ENCODE results near the gene PTPN9. TPM values are rescaled to one million over a fixed set of nuclear protein-coding genes. Genes with fewer than 3 reads are reported as not detected.

Gene PTPN9
- total and polyA plus RNA-seq, 8 donors: 7.7 to 22.9 (median 14.5) TPM

DNA sequence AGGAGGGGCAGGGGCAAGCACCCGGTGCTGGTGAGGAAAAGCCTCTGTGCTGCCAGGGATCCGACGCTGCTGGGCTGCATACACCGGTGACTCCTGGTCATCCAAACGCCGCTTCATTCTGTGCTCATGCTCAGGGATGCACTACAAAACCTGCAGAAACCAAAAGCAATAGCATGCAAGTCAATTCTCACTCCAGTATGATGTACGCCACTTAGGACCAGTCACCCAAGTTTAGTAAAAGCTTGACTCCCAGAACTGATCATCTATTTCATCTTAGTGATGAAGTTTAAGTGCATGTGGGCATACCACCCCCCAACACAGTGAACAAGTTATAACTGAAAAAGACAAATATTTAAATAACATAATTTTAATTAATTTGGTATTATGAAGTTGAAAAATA is 148.9 kb downstream of the PTPN9 start:
- peaks cover 0 to 41% (median 16%) of the 10 kb centered on the region in 4 donors for H3K4me1 ChIP-seq
- no peak overlapping the region for H3K4me3 ChIP-seq
- 91 to 97% (median 94%) methylated on average over 7 of the region's 7 CpGs for WGBS, 5 donors
- H3K27ac ChIP-seq: no peak overlapping the region
- H3K27me3 ChIP-seq: no peaks in the 10 kb centered on the region
- TF ChIP-seq, protein P1, sequence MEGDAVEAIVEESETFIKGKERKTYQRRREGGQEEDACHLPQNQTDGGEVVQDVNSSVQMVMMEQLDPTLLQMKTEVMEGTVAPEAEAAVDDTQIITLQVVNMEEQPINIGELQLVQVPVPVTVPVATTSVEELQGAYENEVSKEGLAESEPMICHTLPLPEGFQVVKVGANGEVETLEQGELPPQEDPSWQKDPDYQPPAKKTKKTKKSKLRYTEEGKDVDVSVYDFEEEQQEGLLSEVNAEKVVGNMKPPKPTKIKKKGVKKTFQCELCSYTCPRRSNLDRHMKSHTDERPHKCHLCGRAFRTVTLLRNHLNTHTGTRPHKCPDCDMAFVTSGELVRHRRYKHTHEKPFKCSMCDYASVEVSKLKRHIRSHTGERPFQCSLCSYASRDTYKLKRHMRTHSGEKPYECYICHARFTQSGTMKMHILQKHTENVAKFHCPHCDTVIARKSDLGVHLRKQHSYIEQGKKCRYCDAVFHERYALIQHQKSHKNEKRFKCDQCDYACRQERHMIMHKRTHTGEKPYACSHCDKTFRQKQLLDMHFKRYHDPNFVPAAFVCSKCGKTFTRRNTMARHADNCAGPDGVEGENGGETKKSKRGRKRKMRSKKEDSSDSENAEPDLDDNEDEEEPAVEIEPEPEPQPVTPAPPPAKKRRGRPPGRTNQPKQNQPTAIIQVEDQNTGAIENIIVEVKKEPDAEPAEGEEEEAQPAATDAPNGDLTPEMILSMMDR (IDR thresholded peaks at IDR 0.05): no peak
- TF ChIP-seq EP300 (IDR thresholded peaks at IDR 0.05) (no peak), POLR2AphosphoS5 (IDR thresholded peaks at IDR 0.05) (no peak), POLR2A (IDR thresholded peaks at IDR 0.05) (no peak)
- H3K9me3 ChIP-seq: no peaks in the 10 kb centered on the region
- intact Hi-C loops (cut with DNase I; ENCODE audit: low total_unique reads): no loop called here
- DNase-seq: no peak
- H3K36me3 ChIP-seq: peaks cover 18 to 61% (median 52%) of the 10 kb centered on the region in 4 donors

DNA sequence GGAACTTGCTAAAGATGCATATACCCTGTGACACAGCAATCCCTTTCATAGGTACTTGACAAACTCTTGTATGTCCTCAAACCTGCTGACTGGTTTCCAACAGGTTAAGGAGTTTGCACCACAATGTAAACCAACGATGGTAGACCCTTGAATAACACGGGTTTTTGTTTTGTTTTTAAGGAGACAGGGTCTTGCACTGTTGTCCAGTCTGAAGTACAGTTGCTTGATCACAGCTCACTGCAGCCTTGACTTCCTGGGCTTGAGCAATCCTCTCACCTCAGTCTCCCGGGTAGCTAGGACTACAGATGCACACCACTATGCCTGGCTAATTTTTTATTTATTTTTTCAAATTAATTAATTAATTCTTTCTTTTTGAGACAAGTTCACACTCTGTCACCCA is 151.0 kb downstream of the PTPN9 start:
- H3K36me3 ChIP-seq: peaks cover 24 to 70% (median 62%) of the 10 kb centered on the region in 4 donors
- no peaks in the 10 kb centered on the region for H3K27me3 ChIP-seq
- intact Hi-C loops (cut with DNase I; ENCODE audit: low total_unique reads): no loop called here
- no peaks in the 10 kb centered on the region for H3K9me3 ChIP-seq
- WGBS, 5 donors: 83 to 96% (median 90%) methylated on average over 3 of the region's 3 CpGs
- no peak for DNase-seq
- H3K4me3 ChIP-seq: no peak overlapping the region
- TF ChIP-seq, protein P1 (IDR thresholded peaks at IDR 0.05): no peak
- TF ChIP-seq POLR2AphosphoS5 (IDR thresholded peaks at IDR 0.05) (no peak), EP300 (IDR thresholded peaks at IDR 0.05) (no peak), POLR2A (IDR thresholded peaks at IDR 0.05) (no peak)
- H3K27ac ChIP-seq: no peak overlapping the region
- peaks cover 0 to 23% (median 11%) of the 10 kb centered on the region in 4 donors for H3K4me1 ChIP-seq

DNA sequence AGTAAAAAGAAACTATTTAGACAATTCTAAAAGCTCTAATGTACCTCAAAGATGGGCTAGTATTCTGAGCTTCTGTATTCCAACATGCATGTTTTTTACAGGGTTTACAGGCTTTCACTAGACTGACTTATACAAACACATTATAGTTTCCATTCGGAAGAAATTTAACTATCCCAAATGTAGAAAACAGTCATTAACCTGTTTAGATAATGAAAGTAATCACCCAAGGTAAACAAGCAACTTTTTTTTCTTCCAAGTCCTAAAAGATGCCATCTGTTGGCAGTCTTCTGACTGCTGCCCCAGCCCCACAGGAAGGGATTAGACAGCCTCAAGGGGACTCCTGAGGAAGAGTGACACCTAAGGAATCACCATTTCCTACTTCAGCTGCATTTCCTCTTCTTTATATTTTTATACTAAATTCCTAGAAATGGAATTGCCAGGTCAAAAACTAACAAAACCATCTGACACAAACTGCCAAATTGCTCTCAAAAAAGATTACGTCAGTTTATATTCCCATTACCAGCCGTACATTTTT is 153.1 kb downstream of the PTPN9 start:
- WGBS, 5 donors: 50 to 72% (median 58%) methylated on average over 3 of the region's 3 CpGs
- TF ChIP-seq POLR2A (IDR thresholded peaks at IDR 0.05) (no peak), EP300 (IDR thresholded peaks at IDR 0.05) (no peak), POLR2AphosphoS5 (IDR thresholded peaks at IDR 0.05) (no peak)
- TF ChIP-seq, protein P1 (IDR thresholded peaks at IDR 0.05): no peak
- H3K4me1 ChIP-seq: peaks cover 0 to 14% (median 7%) of the 10 kb centered on the region in 4 donors
- H3K27ac ChIP-seq: no peak overlapping the region
- no peaks in the 10 kb centered on the region for H3K9me3 ChIP-seq
- DNase-seq: no peak
- no peak overlapping the region for H3K4me3 ChIP-seq
- intact Hi-C loops (cut with DNase I; ENCODE audit: low total_unique reads): no loop called here
- no peaks in the 10 kb centered on the region for H3K27me3 ChIP-seq
- peaks cover 30 to 89% (median 83%) of the 10 kb centered on the region in 4 donors for H3K36me3 ChIP-seq

DNA sequence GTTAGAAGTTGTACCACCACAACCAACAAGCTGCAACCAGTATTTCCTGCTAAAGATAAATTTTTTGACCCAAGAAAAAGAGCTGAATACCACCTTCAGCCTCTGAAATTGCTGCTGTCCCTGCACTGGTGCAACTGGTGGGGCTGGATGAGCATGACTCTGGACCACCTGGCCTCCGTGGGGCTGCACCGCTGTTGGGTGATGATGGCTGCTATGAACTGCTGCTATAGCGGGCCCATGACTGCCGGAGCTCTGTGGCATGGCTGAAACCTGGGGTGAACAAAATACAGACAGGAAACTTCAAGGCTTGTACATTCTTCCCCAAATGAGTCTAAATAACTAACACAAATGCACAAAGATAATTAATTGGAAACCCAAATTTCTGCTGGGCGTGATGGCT is 156.6 kb downstream of the PTPN9 start:
- no peaks in the 10 kb centered on the region for H3K9me3 ChIP-seq
- peaks cover 0 to 31% (median 15%) of the 10 kb centered on the region in 4 donors for H3K4me1 ChIP-seq
- DNase-seq: no peak
- peaks cover 18 to 88% (median 76%) of the 10 kb centered on the region in 4 donors for H3K36me3 ChIP-seq
- H3K27ac ChIP-seq: no peak overlapping the region
- WGBS, 5 donors: 93 to 99% (median 97%) methylated on average over 5 of the region's 5 CpGs
- no peaks in the 10 kb centered on the region for H3K27me3 ChIP-seq
- no peak for TF ChIP-seq EP300 (IDR thresholded peaks at IDR 0.05)
- no peak for TF ChIP-seq POLR2A (IDR thresholded peaks at IDR 0.05)
- no peak for TF ChIP-seq POLR2AphosphoS5 (IDR thresholded peaks at IDR 0.05)
- TF ChIP-seq, protein P1 (IDR thresholded peaks at IDR 0.05): no peak
- H3K4me3 ChIP-seq: no peak overlapping the region
- intact Hi-C loops (cut with DNase I; ENCODE audit: low total_unique reads): no loop called here
